Endodermal cell (in vitro differentiated cells): ENCODE measurements around the gene EN1. TPM values are rescaled to one million over a fixed set of nuclear protein-coding genes. Genes with fewer than 3 reads are reported as not detected.

ENCODE experiments used
- DNase-seq: peaks from one replicate; pipeline ENCODE4 v3.0.0-alpha.2; 2017
- H3K27ac ChIP-seq: 2 replicates; pipeline ENCODE4 v1.5.1; 2013; ENCODE audit warnings: mild to moderate bottlenecking, low read depth, low read length, moderate library complexity
- H3K27me3 ChIP-seq: 2 replicates; pipeline ENCODE4 v1.6.1; 2013; ENCODE audit warnings: mild to moderate bottlenecking, low read length, moderate library complexity; ENCODE audit not compliant: insufficient read depth, control insufficient read depth, poor library complexity, severe bottlenecking
- H3K36me3 ChIP-seq: 2 replicates; pipeline ENCODE4 v1.7.0; 2013; ENCODE audit warnings: mild to moderate bottlenecking, low read length, moderate library complexity; ENCODE audit not compliant: control insufficient read depth, insufficient read depth
- H3K4me1 ChIP-seq: one replicate; pipeline ENCODE4 v1.7.0; 2013; ENCODE audit warnings: low read length; ENCODE audit not compliant: control insufficient read depth, insufficient read depth
- H3K4me3 ChIP-seq: 2 replicates; pipeline ENCODE4 v1.5.1; 2013; ENCODE audit warnings: mild to moderate bottlenecking, low read length, moderate library complexity
- H3K9ac ChIP-seq: 2 replicates; pipeline ENCODE4 v1.6.1; 2013; ENCODE audit warnings: mild to moderate bottlenecking, low read length, moderate library complexity; ENCODE audit not compliant: poor library complexity, severe bottlenecking; ENCODE audit errors: extremely low read depth
- H3K9me3 ChIP-seq: 2 replicates; pipeline ENCODE4 v1.6.1; 2013; ENCODE audit warnings: mild to moderate bottlenecking, low read length, moderate library complexity; ENCODE audit not compliant: control insufficient read depth
- H3K27ac Mint-ChIP-seq: 2 replicates; pipeline ENCODE4 v1.8.0; 2020; ENCODE audit warnings: mixed read lengths
- H3K27me3 Mint-ChIP-seq: 2 replicates; pipeline ENCODE4 v1.8.0; 2021; ENCODE audit warnings: mild to moderate bottlenecking, mixed read lengths; ENCODE audit not compliant: insufficient read depth
- H3K36me3 Mint-ChIP-seq: 2 replicates; pipeline ENCODE4 v1.8.0; 2020; ENCODE audit warnings: low read depth, mixed read lengths
- H3K4me1 Mint-ChIP-seq: 2 replicates; pipeline ENCODE4 v1.8.0; 2020; ENCODE audit warnings: mixed read lengths
- H3K4me3 Mint-ChIP-seq: 2 replicates; pipeline ENCODE4 v1.8.0; 2020; ENCODE audit warnings: mild to moderate bottlenecking, moderate library complexity, mixed read lengths
- H3K9me3 Mint-ChIP-seq: 2 replicates; pipeline ENCODE4 v1.8.0; 2020; ENCODE audit warnings: mild to moderate bottlenecking, mixed read lengths
- CTCF ChIP-seq: fragments of 200-600 bp; sonication (generic); conservative IDR thresholded peaks from 2 replicates; pipeline ENCODE4 v1.5.0; 2021; ENCODE audit warnings: antibody characterized with exemption, mild to moderate bottlenecking
- WGBS, 2 experiments: methylation state at CpG; one replicate each; pipeline versions ENCODE4 v1.1.5 to v1.1.7; 2013; ENCODE audit warnings: missing lambda C conversion rate in 2 of 2, mixed read lengths in 1 of 2; ENCODE audit not compliant: insufficient coverage in 1 of 2, insufficient read length in 1 of 2; 5-methylcytosine and 5-hydroxymethylcytosine counted together
- total RNA-seq, 2 donors: library from RNA; stranded (reverse); fragmentation: NEBNext Ultra II Directional in 1 of 2; extraction: Animal tissue kit (Norgen Biotek cat#: 25700) in 1 of 2; gene quantifications; 2 replicates in 1 of 2; 3 replicates in 1 of 2; pipeline ENCODE4 v1.2.1, GENCODE V29; 2021

EN1 gene
- total RNA-seq, 2 donors from 2014 or later = not detected

GRCh38 chr2:118803012-118803411, 44.4 kb downstream of the EN1 start:
- H3K4me3 Mint-ChIP-seq = no peak overlapping the region
- Histone ChIP-seq H3K36me3 (no peaks in the 10 kb centered on the region), H3K27ac (no peak overlapping the region), H3K9me3 (no peaks in the 10 kb centered on the region), H3K4me1 (peaks cover 7% of the 10 kb centered on the region), H3K9ac (no peak overlapping the region), H3K4me3 (no peak overlapping the region), H3K27me3 (peaks cover 18% of the 10 kb centered on the region)
- DNase-seq = no peak
- no peaks in the 10 kb centered on the region for H3K9me3 Mint-ChIP-seq
- peaks cover 30% of the 10 kb centered on the region for H3K27me3 Mint-ChIP-seq
- H3K27ac Mint-ChIP-seq = no peak overlapping the region
- H3K4me1 Mint-ChIP-seq = peaks cover 18% of the 10 kb centered on the region
- no peaks in the 10 kb centered on the region for H3K36me3 Mint-ChIP-seq
- 87 to 93% methylated on average over 5 of the region's 5 CpGs for WGBS, 2 experiments
- TF ChIP-seq CTCF = no peak

- H3K9ac ChIP-seq = no peak overlapping the region
- Mint-ChIP-seq H3K4me3 (no peak overlapping the region), H3K27ac (no peak overlapping the region), H3K9me3 (no peaks in the 10 kb centered on the region), H3K4me1 (peaks cover 1% of the 10 kb centered on the region), H3K36me3 (no peaks in the 10 kb centered on the region), H3K27me3 (peaks cover 32% of the 10 kb centered on the region)
- DNase-seq = peak; percentile 14
- WGBS, 2 experiments = 90 to 93% methylated on average over 4 of the region's 4 CpGs
- H3K9me3 ChIP-seq = no peaks in the 10 kb centered on the region
- H3K27me3 ChIP-seq = peaks cover 20% of the 10 kb centered on the region
- no peak overlapping the region for H3K4me3 ChIP-seq
- H3K36me3 ChIP-seq = no peaks in the 10 kb centered on the region
- no peaks in the 10 kb centered on the region for H3K4me1 ChIP-seq
- no peak overlapping the region for H3K27ac ChIP-seq
- no peak for TF ChIP-seq CTCF
Measured at GRCh38 chr2:118801151-118801550, 46.3 kb downstream of the EN1 start.

- Mint-ChIP-seq H3K27me3 (peaks cover 30% of the 10 kb centered on the region), H3K9me3 (no peaks in the 10 kb centered on the region), H3K36me3 (no peaks in the 10 kb centered on the region), H3K27ac (no peak overlapping the region), H3K4me3 (no peak overlapping the region), H3K4me1 (no peaks in the 10 kb centered on the region)
- H3K9ac ChIP-seq = no peak overlapping the region
- H3K36me3 ChIP-seq = no peaks in the 10 kb centered on the region
- DNase-seq = peak; percentile 28
- H3K27me3 ChIP-seq = peaks cover 22% of the 10 kb centered on the region
- no peak for TF ChIP-seq CTCF
- H3K27ac ChIP-seq = no peak overlapping the region
- H3K4me1 ChIP-seq = no peaks in the 10 kb centered on the region
- H3K4me3 ChIP-seq = no peak overlapping the region
- WGBS, 2 experiments = 92 to 100% methylated on average over 4 of the region's 4 CpGs
- no peaks in the 10 kb centered on the region for H3K9me3 ChIP-seq
Measured at GRCh38 chr2:118800736-118801135, 46.7 kb downstream of the EN1 start.
